Measurements from ENCODE around the gene LNP1. TPM values are rescaled to one million over a fixed set of nuclear protein-coding genes. Genes with fewer than 3 reads are reported as not detected.

Gene LNP1
- total RNA-seq, 1 experiment from 2014 or later: 3.1 TPM

- no peak for DNase-seq (ENCODE audit: low read depth, low spot score)
- in situ Hi-C loops (cut with HindIII; ENCODE audit: low pct_unique_long_range_greater_than_20kb, low sequenced_read_pairs): no loop called here
Observed at GRCh38 chr3:100496711-100497261, 95.4 kb downstream of the LNP1 start.

- in situ Hi-C loops (cut with HindIII; ENCODE audit: low pct_unique_long_range_greater_than_20kb, low sequenced_read_pairs): no loop called here
- DNase-seq (ENCODE audit: low read depth, low spot score): no peak
Observed at GRCh38 chr3:100499651-100500050, 98.3 kb downstream of the LNP1 start.

- in situ Hi-C loops (cut with HindIII; ENCODE audit: low pct_unique_long_range_greater_than_20kb, low sequenced_read_pairs): no loop called here
- no peak for DNase-seq (ENCODE audit: low read depth, low spot score)
Observed at GRCh38 chr3:100500320-100500880, 99.1 kb downstream of the LNP1 start.

- in situ Hi-C loops (cut with HindIII; ENCODE audit: low pct_unique_long_range_greater_than_20kb, low sequenced_read_pairs): no loop called here
- DNase-seq (ENCODE audit: low read depth, low spot score): no peak
Observed at GRCh38 chr3:100503448-100503847, 102.1 kb downstream of the LNP1 start.

Other genes starting within 250 kb of the LNP1 start
- gene TBC1D23, start 140.5 kb upstream of the LNP1 start, total RNA-seq (2014; rRNA removed; shearing (Covaris generic)): 33.0 and 33.1 TPM in 2 replicates
- gene NIT2, start 66.8 kb upstream of the LNP1 start, total RNA-seq (2014; rRNA removed; shearing (Covaris generic)): 109 and 115 TPM in 2 replicates
- 82.8 and 86.7 TPM in 2 replicates for gene TOMM70, start 450 bp upstream of the LNP1 start, total RNA-seq (2014; rRNA removed; shearing (Covaris generic))
- gene TMEM45A, start 91.1 kb downstream of the LNP1 start, total RNA-seq (2014; rRNA removed; shearing (Covaris generic)): 21.1 and 21.4 TPM in 2 replicates
- gene ADGRG7, start 208.1 kb downstream of the LNP1 start, total RNA-seq (2014; rRNA removed; shearing (Covaris generic)): not detected in 2 replicates